Esophagus squamous epithelium (tissue), 5 donors: ENCODE data around the gene CATSPER3. TPM values are rescaled to one million over a fixed set of nuclear protein-coding genes. Genes with fewer than 3 reads are reported as not detected.

Experiments used
- DNase-seq: peaks from one replicate; lab custom pipeline; 2025; lab: John Stamatoyannopoulos, UW
- H3K27ac ChIP-seq, 4 donors: fragments of 200-600 bp; sonication (generic); one replicate each; pipeline ENCODE4 v1.5.1; 2016 to 2019; ENCODE audit warnings: mild to moderate bottlenecking in 1 of 4
- H3K27me3 ChIP-seq, 4 donors: fragments of 200-600 bp; sonication (generic); 1 replicate in 3 of 4; 2 replicates in 1 of 4; pipeline versions ENCODE4 v1.5.1 to v1.6.0; 2017 to 2021; ENCODE audit warnings: antibody characterized with exemption in 1 of 4
- H3K36me3 ChIP-seq, 3 donors: fragments of 200-600 bp; sonication (generic); one replicate each; pipeline ENCODE4 v1.5.1; 2016 to 2019
- H3K4me1 ChIP-seq, 3 donors: fragments of 200-600 bp; sonication (generic); one replicate each; pipeline ENCODE4 v1.5.1; 2017 to 2019
- H3K4me3 ChIP-seq, 4 donors: fragments of 200-600 bp; sonication (generic); 1 replicate in 3 of 4; 2 replicates in 1 of 4; pipeline ENCODE4 v1.5.1; 2016 to 2019; ENCODE audit warnings: mild to moderate bottlenecking in 2 of 4, moderate library complexity in 1 of 4
- H3K9me3 ChIP-seq, 3 donors: fragments of 200-600 bp; sonication (generic); one replicate each; pipeline ENCODE4 v1.5.1; 2016 to 2019
- CTCF ChIP-seq, 6 experiments: fragments of 450-650 bp in 4 of 6; fragments of 200-600 bp in 2 of 6; sonication (generic) in 2 of 6; IDR thresholded peaks; one replicate each; pipeline ENCODE4 v1.5.1; 2016 to 2019; ENCODE audit warnings: antibody characterized with exemption in 6 of 6, mild to moderate bottlenecking in 4 of 6, moderate library complexity in 4 of 6
- POLR2A ChIP-seq, 4 donors: fragments of 450-650 bp; IDR thresholded peaks; one replicate each; pipeline ENCODE4 v1.6.1; 2017; ENCODE audit warnings: antibody characterized with exemption in 4 of 4, mild to moderate bottlenecking in 4 of 4, moderate library complexity in 3 of 4
- WGBS, 2 donors: methylation state at CpG; one replicate each; pipeline ENCODE4 v1.1.5; 2018; 5-methylcytosine and 5-hydroxymethylcytosine counted together
- intact Hi-C: fragments of 100-400 bp; cut with DNase I; formaldehyde crosslinking; loops from one replicate; pipeline ENCODE4 v1.15.0; 2022
- total RNA-seq, 4 donors: library from RNA; depleted of rRNA; stranded (reverse); fragments of >200 nt; gene quantifications; one replicate each; pipeline ENCODE4 v1.1.0, GENCODE V29; 2016
- donor health status: DM: yes; HTN: yes; CAD: no.

CATSPER3 gene
- total RNA-seq, 4 donors from 2014 or later: 0.23 to 0.76 TPM; not detected in 2

DNA sequence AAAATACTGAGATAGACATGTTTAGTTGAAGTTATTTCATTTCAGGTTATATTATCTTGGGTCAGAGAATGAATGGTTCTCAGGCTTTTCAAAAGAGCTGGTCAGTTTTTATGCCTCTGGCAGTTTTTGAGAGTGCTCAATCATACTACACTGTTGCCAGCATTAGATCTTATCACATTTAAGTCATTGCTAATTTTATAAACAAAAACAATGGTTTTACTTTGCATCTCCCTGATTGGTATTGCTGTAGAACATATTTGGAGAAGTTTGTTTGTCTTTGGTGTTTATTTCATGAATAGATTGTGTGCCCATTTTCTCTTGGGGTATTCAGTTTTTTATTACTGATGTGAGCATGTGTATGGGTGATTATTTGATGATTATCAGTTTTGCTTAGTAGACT, 1.5 kb downstream of the CATSPER3 start:
- intact Hi-C loops: no loop called here
- peaks cover 0 to 12% (median 6%) of the 10 kb centered on the region in 3 donors for H3K4me1 ChIP-seq
- TF ChIP-seq CTCF (IDR thresholded peaks at IDR 0.05) (no peak), POLR2A (IDR thresholded peaks at IDR 0.05) (no peak)
- no peaks in the 10 kb centered on the region for H3K27me3 ChIP-seq
- no peak for DNase-seq
- H3K27ac ChIP-seq: no peak overlapping the region
- no peaks in the 10 kb centered on the region for H3K9me3 ChIP-seq
- H3K4me3 ChIP-seq: no peak overlapping the region
- peaks cover 0 to 44% (median 0%) of the 10 kb centered on the region in 3 donors for H3K36me3 ChIP-seq

GRCh38 chr5:134975078-134975715, 7.5 kb downstream of the CATSPER3 start:
- Histone ChIP-seq H3K27ac (no peak overlapping the region), H3K9me3 (peaks cover 0 to 19% (median 0%) of the 10 kb centered on the region in 3 donors), H3K4me3 (no peak overlapping the region), H3K27me3 (no peaks in the 10 kb centered on the region), H3K36me3 (peaks cover 0 to 19% (median 0%) of the 10 kb centered on the region in 3 donors), H3K4me1 (no peaks in the 10 kb centered on the region)
- intact Hi-C loops: no loop called here
- WGBS, 2 donors: 51 to 65% methylated on average over 2 of the region's 2 CpGs
- TF ChIP-seq CTCF (IDR thresholded peaks at IDR 0.05) (no peak), POLR2A (IDR thresholded peaks at IDR 0.05) (no peak)
- no peak for DNase-seq

- Histone ChIP-seq H3K27me3 (no peaks in the 10 kb centered on the region), H3K36me3 (peaks cover 0 to 13% (median 0%) of the 10 kb centered on the region in 3 donors), H3K4me3 (no peak overlapping the region), H3K9me3 (peaks cover 0 to 19% (median 0%) of the 10 kb centered on the region in 3 donors), H3K27ac (no peak overlapping the region), H3K4me1 (no peaks in the 10 kb centered on the region)
- DNase-seq: no peak
- no peak for TF ChIP-seq POLR2A (IDR thresholded peaks at IDR 0.05)
- no peak for TF ChIP-seq CTCF (IDR thresholded peaks at IDR 0.05)
- intact Hi-C loops: no loop called here
These were observed 8.1 kb downstream of the CATSPER3 start for GRCh38 chr5:134975843-134976242.

GRCh38 chr5:134976841-134977240, 9.1 kb downstream of the CATSPER3 start:
- intact Hi-C loops: no loop called here
- DNase-seq: no peak
- Histone ChIP-seq H3K27me3 (no peaks in the 10 kb centered on the region), H3K4me1 (no peaks in the 10 kb centered on the region), H3K9me3 (peaks cover 0 to 22% (median 3%) of the 10 kb centered on the region in 3 donors), H3K27ac (no peak overlapping the region), H3K4me3 (no peak overlapping the region), H3K36me3 (peaks cover 0 to 6% (median 0%) of the 10 kb centered on the region in 3 donors)
- 100% methylated on average over 1 of the region's 1 CpG for WGBS, 2 donors
- TF ChIP-seq POLR2A (IDR thresholded peaks at IDR 0.05): no peak
- TF ChIP-seq CTCF (IDR thresholded peaks at IDR 0.05): no peak

DNA sequence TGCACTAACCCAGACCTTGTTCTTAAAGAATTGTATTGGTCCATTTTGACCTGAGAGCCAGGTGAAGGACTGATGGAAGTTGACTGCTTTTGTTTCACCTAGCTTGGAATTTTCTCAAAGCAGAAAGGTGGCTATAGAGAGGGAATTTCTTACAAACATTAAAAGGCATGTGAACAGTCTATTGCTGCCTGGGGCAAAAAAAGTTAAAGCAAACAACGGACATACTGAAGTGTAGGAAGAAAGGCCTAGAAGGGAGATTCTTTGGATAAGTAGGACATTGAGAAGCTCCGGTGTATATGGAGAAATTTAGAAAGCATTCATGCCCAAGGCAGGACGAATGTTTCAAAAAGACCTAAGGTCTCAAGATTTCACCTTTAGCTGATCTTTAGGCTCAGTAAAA, 11.7 kb downstream of the CATSPER3 start:
- Histone ChIP-seq H3K4me3 (no peak overlapping the region), H3K9me3 (peaks cover 0 to 42% (median 19%) of the 10 kb centered on the region in 3 donors), H3K4me1 (no peaks in the 10 kb centered on the region), H3K27ac (no peak overlapping the region), H3K27me3 (no peaks in the 10 kb centered on the region), H3K36me3 (peaks cover 0 to 6% (median 0%) of the 10 kb centered on the region in 3 donors)
- intact Hi-C loops: no loop called here
- DNase-seq: no peak
- 90 to 96% methylated on average over 3 of the region's 3 CpGs for WGBS, 2 donors
- TF ChIP-seq POLR2A (IDR thresholded peaks at IDR 0.05): no peak
- TF ChIP-seq CTCF (IDR thresholded peaks at IDR 0.05): no peak
